ENCODE measurements around the gene SUSD5.
"Not testable (repeated sequence)": the region's sequence is repeated elsewhere in the genome, so short reads cannot be mapped to it uniquely, and the experiment has no call there.

SUSD5 gene

GRCh38 chr3:33122991-33123390 lies 95.6 kb downstream of the SUSD5 start:
- in situ Hi-C loops (cut with MboI; ENCODE audit: low sequenced_read_pairs) = no loop called here

GRCh38 chr3:33119891-33120290 lies 98.7 kb downstream of the SUSD5 start:
- in situ Hi-C loops (cut with MboI; ENCODE audit: low sequenced_read_pairs) = no loop called here

- in situ Hi-C loops (cut with MboI; ENCODE audit: low sequenced_read_pairs) = no loop called here
Observed at GRCh38 chr3:33117461-33117860, 101.1 kb downstream of the SUSD5 start.

- in situ Hi-C loops (cut with MboI; ENCODE audit: low sequenced_read_pairs) = no loop called here
Observed at GRCh38 chr3:33115024-33115768, 103.4 kb downstream of the SUSD5 start.

GRCh38 chr3:33114622-33115023 lies 104.0 kb downstream of the SUSD5 start:
- in situ Hi-C loops (cut with MboI; ENCODE audit: low sequenced_read_pairs) = no loop called here

- in situ Hi-C loops (cut with MboI; ENCODE audit: low sequenced_read_pairs) = no loop called here
Observed at GRCh38 chr3:33113772-33114621, 104.6 kb downstream of the SUSD5 start, which contains the start of gene CRTAP. CRTAP (plus strand) TSS chr3:33114014; CDS start chr3:33114078, 64 bp downstream.

GRCh38 chr3:33111581-33111980 lies 107.0 kb downstream of the SUSD5 start:
- in situ Hi-C loops (cut with MboI; ENCODE audit: low sequenced_read_pairs) = no loop called here

GRCh38 chr3:33106854-33107253 lies 111.8 kb downstream of the SUSD5 start:
- in situ Hi-C loops (cut with MboI; ENCODE audit: low sequenced_read_pairs) = not testable (repeated sequence)

GRCh38 chr3:33105341-33105948 lies 113.2 kb downstream of the SUSD5 start:
- in situ Hi-C loops (cut with MboI; ENCODE audit: low sequenced_read_pairs) = no loop called here

- in situ Hi-C loops (cut with MboI; ENCODE audit: low sequenced_read_pairs) = no loop called here
Observed at GRCh38 chr3:33104803-33105202, 113.8 kb downstream of the SUSD5 start.

- in situ Hi-C loops (cut with MboI; ENCODE audit: low sequenced_read_pairs) = no loop called here
Observed at GRCh38 chr3:33103480-33103879, 115.1 kb downstream of the SUSD5 start.

- in situ Hi-C loops (cut with MboI; ENCODE audit: low sequenced_read_pairs) = no loop called here
Observed at GRCh38 chr3:33103034-33103433, 115.6 kb downstream of the SUSD5 start.

- in situ Hi-C loops (cut with MboI; ENCODE audit: low sequenced_read_pairs) = no loop called here
Observed at GRCh38 chr3:33100229-33100628, 118.4 kb downstream of the SUSD5 start.

Data from HL-60/S4 (cell line).